Stimulated activated CD8-positive, alpha-beta memory T cell treated with anti-CD3 and anti-CD28 coated beads, Interleukin-2, amount 100 ng/mL, for 1 hour (primary cell): ENCODE results near the gene NUAK1.
"Not testable (repeated sequence)": the region's sequence is repeated elsewhere in the genome, so short reads cannot be mapped to it uniquely, and the experiment has no call there.

ENCODE experiments used
- DNase-seq, 2 donors: peaks; one replicate each; pipeline ENCODE4 v3.0.0-alpha.2; 2020; ENCODE audit warnings: low read depth in 2 of 2

NUAK1 gene

GRCh38 chr12:106146987-106147386 lies 8.2 kb upstream of the NUAK1 start:
- DNase-seq, result no peak

GRCh38 chr12:106145539-106146447 lies 7.0 kb upstream of the NUAK1 start:
- DNase-seq, result no peak

- DNase-seq, result no peak
Measured at GRCh38 chr12:106144847-106145246, 6.1 kb upstream of the NUAK1 start.

- no peak for DNase-seq
Measured at GRCh38 chr12:106142591-106143261, 4.0 kb upstream of the NUAK1 start.

GRCh38 chr12:106141920-106142319 lies 3.2 kb upstream of the NUAK1 start:
- not testable (repeated sequence) for DNase-seq

- no peak for DNase-seq
Measured at GRCh38 chr12:106141452-106141851, 2.7 kb upstream of the NUAK1 start.

GRCh38 chr12:106141003-106141402 lies 2.2 kb upstream of the NUAK1 start:
- DNase-seq, result no peak

- no peak for DNase-seq
Measured at GRCh38 chr12:106140223-106140986, 1.7 kb upstream of the NUAK1 start.

GRCh38 chr12:106139422-106140171 lies 843 bp upstream of the NUAK1 start:
- no peak for DNase-seq

GRCh38 chr12:106138357-106138632 lies 459 bp downstream of the NUAK1 start:
- no peak for DNase-seq

- no peak for DNase-seq
Measured at GRCh38 chr12:106137530-106138356, 1.0 kb downstream of the NUAK1 start.

- DNase-seq, result peak; percentile 52 to 56
Measured at GRCh38 chr12:106136263-106136662, 2.5 kb downstream of the NUAK1 start.

- DNase-seq, result no peak
Measured at GRCh38 chr12:106135781-106136180, 3.0 kb downstream of the NUAK1 start.

GRCh38 chr12:106135075-106135474 lies 3.7 kb downstream of the NUAK1 start:
- DNase-seq, result no peak

GRCh38 chr12:106134294-106134949 lies 4.3 kb downstream of the NUAK1 start:
- DNase-seq, result no peak

- no peak for DNase-seq
Measured at GRCh38 chr12:106133136-106134087, 5.3 kb downstream of the NUAK1 start.

GRCh38 chr12:106132175-106133135 lies 6.3 kb downstream of the NUAK1 start:
- no peak for DNase-seq

- no peak for DNase-seq
Measured at GRCh38 chr12:106131676-106132075, 7.1 kb downstream of the NUAK1 start.
